GM20431 (cell line): Measurements from ENCODE around the gene EPHA7.

Experiments
- in situ Hi-C: fragments of 300-500 bp; cut with MseI, MboI; formaldehyde crosslinking; loops from one replicate; pipeline ENCODE4 v1.15.0; 2020; ENCODE audit warnings: low sequenced_read_pairs; ENCODE audit not compliant: unreplicated experiment

EPHA7 gene

GRCh38 chr6:93419304-93420162 is at the start of gene EPHA7:
TSS of gene EPHA7 (minus strand) at chr6:93419559. CDS start at chr6:93419341, 218 bp downstream.
- in situ Hi-C loops = no loop called here

- in situ Hi-C loops = no loop called here
Measured at GRCh38 chr6:93468291-93468690, 48.9 kb upstream of the EPHA7 start.

GRCh38 chr6:93454533-93454932 is 35.2 kb upstream of the EPHA7 start:
- in situ Hi-C loops = no loop called here

- in situ Hi-C loops = no loop called here
Measured at GRCh38 chr6:93453956-93454355, 34.6 kb upstream of the EPHA7 start.

GRCh38 chr6:93447874-93448273 is 28.5 kb upstream of the EPHA7 start:
- in situ Hi-C loops = no loop called here

- in situ Hi-C loops = no loop called here
Measured at GRCh38 chr6:93437491-93437890, 18.1 kb upstream of the EPHA7 start.

GRCh38 chr6:93433592-93433991 is 14.2 kb upstream of the EPHA7 start:
- in situ Hi-C loops = no loop called here

GRCh38 chr6:93424303-93425064 is 5.1 kb upstream of the EPHA7 start:
- in situ Hi-C loops = no loop called here

GRCh38 chr6:93423542-93423941 is 4.2 kb upstream of the EPHA7 start:
- in situ Hi-C loops = no loop called here

GRCh38 chr6:93420163-93420795 is 920 bp upstream of the EPHA7 start:
- in situ Hi-C loops = no loop called here

GRCh38 chr6:93418408-93419303 is 703 bp downstream of the EPHA7 start:
- in situ Hi-C loops = no loop called here

GRCh38 chr6:93418033-93418407 is 1.3 kb downstream of the EPHA7 start:
- in situ Hi-C loops = no loop called here

- in situ Hi-C loops = no loop called here
Measured at GRCh38 chr6:93417421-93418013, 1.8 kb downstream of the EPHA7 start.

GRCh38 chr6:93416571-93417420 is 2.6 kb downstream of the EPHA7 start:
- in situ Hi-C loops = no loop called here

GRCh38 chr6:93413190-93413589 is 6.2 kb downstream of the EPHA7 start:
- in situ Hi-C loops = no loop called here

- in situ Hi-C loops = no loop called here
Measured at GRCh38 chr6:93412452-93412851, 6.9 kb downstream of the EPHA7 start.

- in situ Hi-C loops = no loop called here
Measured at GRCh38 chr6:93407186-93407585, 12.2 kb downstream of the EPHA7 start.

- in situ Hi-C loops = no loop called here
Measured at GRCh38 chr6:93403390-93403789, 16.0 kb downstream of the EPHA7 start.

- in situ Hi-C loops = no loop called here
Measured at GRCh38 chr6:93398723-93399122, 20.6 kb downstream of the EPHA7 start.
